22Rv1 (cell line): Measurements from ENCODE around the gene PAPPA2.

Source experiments
- ZFX ChIP-seq: fragments of 450-650 bp; IDR thresholded peaks from 2 replicates; pipeline ENCODE4 v1.6.1; 2017; ENCODE audit warnings: antibody characterized with exemption, borderline replicate concordance
- TF ChIP-seq, protein P1 (sequence below): fragments of 450-650 bp; IDR thresholded peaks from 2 replicates; pipeline ENCODE4 v1.5.1; 2017; ENCODE audit warnings: mild to moderate bottlenecking

DNA sequence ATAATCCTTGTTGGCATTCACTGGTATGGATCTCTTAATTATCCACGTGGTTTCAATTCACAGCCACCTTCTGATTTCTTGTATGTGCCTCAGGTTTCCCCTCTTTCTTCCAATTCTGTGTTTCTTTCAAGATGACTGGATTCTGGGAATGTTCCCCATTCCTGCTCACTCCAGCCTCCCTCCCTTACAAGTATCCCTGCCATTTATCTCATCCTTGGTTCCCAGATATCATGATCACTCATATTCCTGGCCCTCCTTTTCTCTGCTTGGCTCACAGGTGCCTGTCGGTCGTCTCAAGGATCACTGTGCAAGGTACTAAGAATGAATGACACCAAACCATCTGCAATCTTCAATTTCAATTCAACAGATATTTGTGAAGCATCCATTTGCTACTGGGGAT lies 422.4 kb downstream of the PAPPA2 start:
- TF ChIP-seq, protein P1, sequence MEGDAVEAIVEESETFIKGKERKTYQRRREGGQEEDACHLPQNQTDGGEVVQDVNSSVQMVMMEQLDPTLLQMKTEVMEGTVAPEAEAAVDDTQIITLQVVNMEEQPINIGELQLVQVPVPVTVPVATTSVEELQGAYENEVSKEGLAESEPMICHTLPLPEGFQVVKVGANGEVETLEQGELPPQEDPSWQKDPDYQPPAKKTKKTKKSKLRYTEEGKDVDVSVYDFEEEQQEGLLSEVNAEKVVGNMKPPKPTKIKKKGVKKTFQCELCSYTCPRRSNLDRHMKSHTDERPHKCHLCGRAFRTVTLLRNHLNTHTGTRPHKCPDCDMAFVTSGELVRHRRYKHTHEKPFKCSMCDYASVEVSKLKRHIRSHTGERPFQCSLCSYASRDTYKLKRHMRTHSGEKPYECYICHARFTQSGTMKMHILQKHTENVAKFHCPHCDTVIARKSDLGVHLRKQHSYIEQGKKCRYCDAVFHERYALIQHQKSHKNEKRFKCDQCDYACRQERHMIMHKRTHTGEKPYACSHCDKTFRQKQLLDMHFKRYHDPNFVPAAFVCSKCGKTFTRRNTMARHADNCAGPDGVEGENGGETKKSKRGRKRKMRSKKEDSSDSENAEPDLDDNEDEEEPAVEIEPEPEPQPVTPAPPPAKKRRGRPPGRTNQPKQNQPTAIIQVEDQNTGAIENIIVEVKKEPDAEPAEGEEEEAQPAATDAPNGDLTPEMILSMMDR, result no peak
- no peak for TF ChIP-seq ZFX
